ENCODE measurements around the gene FRMD4A. TPM values are rescaled to one million over a fixed set of nuclear protein-coding genes. Genes with fewer than 3 reads are reported as not detected.

FRMD4A gene
- total RNA-seq, 1 experiment from 2014 or later = 19.6 TPM

DNA sequence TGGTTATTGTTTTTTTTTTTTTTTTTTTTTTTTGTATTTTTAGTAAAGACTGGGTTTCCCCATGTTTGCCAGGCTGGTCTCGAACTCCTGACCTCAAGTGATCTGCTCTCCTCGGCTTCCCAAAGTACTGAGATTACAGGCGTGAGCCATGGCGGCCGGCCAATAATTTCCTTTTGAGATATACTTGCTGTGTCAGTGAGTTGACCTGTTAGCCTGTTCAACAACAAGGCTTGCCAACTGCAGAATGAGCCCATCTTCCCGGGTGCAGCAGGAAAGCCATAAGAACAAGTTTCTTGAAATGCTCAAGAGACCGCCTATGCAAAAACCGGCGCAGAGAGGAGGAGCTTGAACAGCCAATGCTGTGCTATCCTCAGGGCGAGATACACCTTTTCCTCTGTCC is 631.5 kb downstream of the FRMD4A start:
- H4K8ac ChIP-seq (replicated peaks; ENCODE audit: insufficient read length, low read depth, low read length) = no peak overlapping the region
- DNase-seq = no peak
- H3K79me2 ChIP-seq (ENCODE audit: insufficient read depth, low read length) = no peaks in the 10 kb centered on the region
- H3T11ph ChIP-seq (ENCODE audit: low read length) = no peak overlapping the region
- H2BK5ac ChIP-seq (ENCODE audit: insufficient read length, low read length) = no peak overlapping the region
- Mint-ChIP-seq H3K9me3 (no peaks in the 10 kb centered on the region), H3K4me3 (no peak overlapping the region), H3K36me3 (ENCODE audit: insufficient read depth in 1 of 3, low read depth in 3 of 3) (peaks cover 30 to 49% (median 32%) of the 10 kb centered on the region in 3 experiments; a peak in 6 of 7 replicates), H3K27me3 (ENCODE audit: low read depth) (no peaks in the 10 kb centered on the region), H3K27ac (no peak overlapping the region), H3K4me1 (peaks cover 15 to 23% of the 10 kb centered on the region in 2 experiments)
- no peaks in the 10 kb centered on the region for H3K27me3 ChIP-seq (ENCODE audit: insufficient read depth, low read length)
- H2BK120ac ChIP-seq (ENCODE audit: low read depth, low read length, poor library complexity, severe bottlenecking) = no peak overlapping the region
- no peak overlapping the region for H2BK15ac ChIP-seq (ENCODE audit: low read depth, low read length)
- no peak overlapping the region for H3K23ac ChIP-seq (ENCODE audit: insufficient read length, low read depth, low read length)
- no peak overlapping the region for H3K14ac ChIP-seq (ENCODE audit: insufficient read depth, low read length)
- no peak overlapping the region for H4K91ac ChIP-seq (ENCODE audit: insufficient read length, low read depth, low read length)
- TF ChIP-seq, protein P1, sequence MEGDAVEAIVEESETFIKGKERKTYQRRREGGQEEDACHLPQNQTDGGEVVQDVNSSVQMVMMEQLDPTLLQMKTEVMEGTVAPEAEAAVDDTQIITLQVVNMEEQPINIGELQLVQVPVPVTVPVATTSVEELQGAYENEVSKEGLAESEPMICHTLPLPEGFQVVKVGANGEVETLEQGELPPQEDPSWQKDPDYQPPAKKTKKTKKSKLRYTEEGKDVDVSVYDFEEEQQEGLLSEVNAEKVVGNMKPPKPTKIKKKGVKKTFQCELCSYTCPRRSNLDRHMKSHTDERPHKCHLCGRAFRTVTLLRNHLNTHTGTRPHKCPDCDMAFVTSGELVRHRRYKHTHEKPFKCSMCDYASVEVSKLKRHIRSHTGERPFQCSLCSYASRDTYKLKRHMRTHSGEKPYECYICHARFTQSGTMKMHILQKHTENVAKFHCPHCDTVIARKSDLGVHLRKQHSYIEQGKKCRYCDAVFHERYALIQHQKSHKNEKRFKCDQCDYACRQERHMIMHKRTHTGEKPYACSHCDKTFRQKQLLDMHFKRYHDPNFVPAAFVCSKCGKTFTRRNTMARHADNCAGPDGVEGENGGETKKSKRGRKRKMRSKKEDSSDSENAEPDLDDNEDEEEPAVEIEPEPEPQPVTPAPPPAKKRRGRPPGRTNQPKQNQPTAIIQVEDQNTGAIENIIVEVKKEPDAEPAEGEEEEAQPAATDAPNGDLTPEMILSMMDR (conservative IDR thresholded peaks at IDR 0.05) = no peak
- no peak overlapping the region for H3K27ac ChIP-seq (ENCODE audit: insufficient read length, low read depth, low read length)
- no CpG with 5 or more reads among the region's 10 CpGs for WGBS (ENCODE audit: extremely low coverage, insufficient read length, low lambda C conversion rate)
- no peak overlapping the region for H2BK20ac ChIP-seq (ENCODE audit: low read depth, low read length, poor library complexity, severe bottlenecking)
- no peaks in the 10 kb centered on the region for H3K79me1 ChIP-seq (ENCODE audit: insufficient read depth, low read depth, low read length, poor library complexity, severe bottlenecking)
- no peak overlapping the region for H3K18ac ChIP-seq (ENCODE audit: insufficient read length, low read depth, low read length)
- H4K20me1 ChIP-seq (ENCODE audit: control insufficient read depth, insufficient read depth, insufficient read length) = no peaks in the 10 kb centered on the region
- no peak overlapping the region for H3K4ac ChIP-seq (ENCODE audit: low read depth, low read length)
- no peak overlapping the region for H3K4me2 ChIP-seq (ENCODE audit: insufficient read depth, insufficient read length, low read length)
- no peaks in the 10 kb centered on the region for H3K4me1 ChIP-seq (ENCODE audit: insufficient read depth, low read length)
- H3K56ac ChIP-seq (ENCODE audit: insufficient read length, low read depth, low read length) = no peak overlapping the region
- no peak overlapping the region for H3K9ac ChIP-seq (ENCODE audit: extremely low read depth, insufficient read length, low read length)
- no peaks in the 10 kb centered on the region for H3K9me3 ChIP-seq (ENCODE audit: control insufficient read depth, low read depth, low read length)
- H4K5ac ChIP-seq (ENCODE audit: insufficient read length, low read depth, low read length) = no peak overlapping the region
- no peak overlapping the region for H2BK12ac ChIP-seq (ENCODE audit: insufficient read length, low read depth, low read length)
- no peak overlapping the region for H2AK5ac ChIP-seq (ENCODE audit: insufficient read length, low read length)
- no peak overlapping the region for H2AFZ ChIP-seq (ENCODE audit: low read length)
- no peaks in the 10 kb centered on the region for H3K23me2 ChIP-seq (ENCODE audit: insufficient read length, low read depth, low read length, poor library complexity, severe bottlenecking)

Measured in H9 (cell line).